H7 (cell line): ENCODE measurements around the gene TSEN2. TPM values are rescaled to one million over a fixed set of nuclear protein-coding genes. Genes with fewer than 3 reads are reported as not detected.
A peak's percentile ranks its signal among the peaks of the same experiment; 100 is the strongest.
"Not testable (repeated sequence)": the region's sequence is repeated elsewhere in the genome, so short reads cannot be mapped to it uniquely, and the experiment has no call there.

Experiments used
- DNase-seq: peaks from one replicate; pipeline ENCODE4 v3.0.0; 2012
- H3K27me3 ChIP-seq: 2 replicates; pipeline ENCODE4 v1.6.0; 2011; ENCODE audit warnings: mild to moderate bottlenecking, low read length; ENCODE audit not compliant: control insufficient read depth, insufficient read depth
- H3K36me3 ChIP-seq: replicated peaks from 2 replicates; pipeline ENCODE4 v1.5.1; 2011; ENCODE audit warnings: low read length; ENCODE audit not compliant: control insufficient read depth, insufficient read depth
- H3K4me3 ChIP-seq: 2 replicates; pipeline ENCODE4 v1.5.1; 2011; ENCODE audit warnings: low read depth, mild to moderate bottlenecking, control low read depth, low read length, moderate library complexity; ENCODE audit not compliant: insufficient read depth
- total RNA-seq: library from RNA; depleted of rRNA; stranded (reverse); fragments of >200 nt; shearing (Covaris generic); gene quantifications from 2 replicates; pipeline ENCODE4 v1.2.3, GENCODE V29; 2014

TSEN2 gene
- total RNA-seq, 1 experiment from 2014 or later: 19.3 TPM

DNA sequence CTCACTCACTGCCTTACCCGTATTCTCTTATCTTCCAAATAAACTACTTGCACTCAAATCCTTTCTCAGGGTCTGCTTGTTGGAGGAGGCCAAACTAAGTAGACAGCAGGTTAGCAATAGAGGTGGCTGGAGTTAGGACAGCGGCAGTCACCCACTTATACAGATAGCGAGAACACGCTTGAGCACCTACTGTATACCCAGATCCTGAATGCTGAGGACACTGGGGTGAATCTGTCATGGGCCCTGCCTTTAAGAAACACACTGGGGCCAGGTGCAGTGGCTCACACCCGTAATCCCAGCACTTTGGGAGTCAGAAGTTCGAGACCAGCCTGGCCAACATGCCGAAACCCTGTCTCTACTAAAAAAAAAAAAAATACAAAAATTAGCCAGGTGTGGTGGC lies 38.0 kb upstream of the TSEN2 start:
- DNase-seq: no peak
- peaks cover 2% of the 10 kb centered on the region; the same call in 1 of the 2 replicates for H3K27me3 ChIP-seq
- H3K36me3 ChIP-seq: no peaks in the 10 kb centered on the region
- H3K4me3 ChIP-seq: no peak overlapping the region

GRCh38 chr3:12447075-12447474 lies 37.2 kb upstream of the TSEN2 start:
- H3K27me3 ChIP-seq: no peaks in the 10 kb centered on the region; the same call in 1 of the 2 replicates
- DNase-seq: no peak

DNA sequence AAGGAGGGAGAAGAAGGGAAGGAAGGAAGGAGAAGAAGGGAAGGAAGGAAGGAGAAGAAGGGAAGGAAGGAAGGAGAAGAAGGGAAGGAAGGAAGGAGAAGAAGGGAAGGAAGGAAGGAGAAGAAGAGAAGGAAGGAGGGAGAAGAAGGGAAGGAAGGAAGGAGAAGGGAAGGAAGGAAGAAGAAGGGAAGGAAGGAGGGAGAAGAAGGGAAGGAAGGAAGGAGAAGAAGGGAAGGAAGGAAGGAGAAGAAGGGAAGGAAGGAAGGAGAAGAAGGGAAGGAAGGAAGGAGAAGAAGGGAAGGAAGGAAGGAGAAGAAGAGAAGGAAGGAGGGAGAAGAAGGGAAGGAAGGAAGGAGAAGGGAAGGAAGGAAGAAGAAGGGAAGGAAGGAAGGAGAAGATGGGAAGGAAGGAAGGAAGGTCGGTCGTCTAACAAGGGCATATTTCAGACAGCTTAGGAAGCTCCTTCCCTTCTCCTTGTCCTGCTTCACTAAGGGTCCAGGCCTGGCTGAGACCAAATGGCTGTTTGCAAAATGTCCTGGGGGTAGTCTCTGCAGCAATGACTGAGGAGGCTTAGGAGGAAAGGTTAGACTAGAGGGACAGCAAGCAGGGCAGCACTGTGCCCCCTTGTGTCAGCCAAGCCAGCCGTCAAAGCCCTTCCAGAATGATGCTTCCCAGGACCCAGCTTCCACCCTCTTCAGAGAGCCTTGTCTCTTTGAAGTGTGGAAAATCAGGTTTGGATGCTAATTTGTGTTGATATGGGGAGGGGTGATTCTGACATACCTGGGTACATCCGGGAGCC lies 35.7 kb upstream of the TSEN2 start:
- H3K4me3 ChIP-seq, DNase-seq, H3K36me3 ChIP-seq, H3K27me3 ChIP-seq: not testable (repeated sequence)

More at GRCh38 chr3:12447075-12447474, 37.2 kb upstream of the TSEN2 start:
- Histone ChIP-seq H3K36me3 (no peaks in the 10 kb centered on the region), H3K4me3 (no peak overlapping the region)

DNA sequence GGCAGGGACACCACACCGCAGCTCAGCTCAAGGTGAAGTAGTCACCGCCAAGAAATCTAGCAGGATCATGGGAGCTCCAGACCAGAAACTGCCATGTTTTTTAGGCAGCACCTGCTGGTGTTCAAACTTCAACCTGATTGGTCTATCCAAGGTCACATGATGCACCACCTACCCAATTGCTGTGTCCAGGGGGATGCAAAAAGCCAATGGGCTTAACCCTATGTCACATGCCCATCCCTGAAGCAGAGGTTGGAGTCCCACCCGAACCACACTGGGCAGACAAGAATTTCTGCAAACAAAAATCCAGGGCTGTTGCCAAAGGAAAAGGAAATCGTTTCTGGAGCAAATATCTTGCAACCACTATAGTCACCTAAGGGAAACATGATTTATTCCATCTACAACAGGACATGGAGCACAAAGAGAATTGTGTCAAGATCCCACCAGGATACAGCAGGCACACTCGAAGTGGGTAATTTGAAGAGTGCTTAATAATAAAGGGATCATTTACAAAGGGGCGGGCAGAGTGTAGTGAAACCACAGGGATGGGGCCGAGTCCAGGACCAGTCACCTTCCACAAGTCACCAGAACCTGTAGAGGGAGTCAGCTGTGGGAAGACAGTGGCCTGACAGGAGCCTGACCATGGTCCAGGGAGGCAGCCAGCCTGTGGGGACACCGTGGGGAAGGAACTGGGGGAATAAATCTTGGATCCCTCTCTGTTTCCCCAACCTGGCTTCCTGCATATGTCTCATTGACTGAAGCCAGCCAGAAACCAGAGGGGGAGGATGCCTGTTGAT lies 34.2 kb upstream of the TSEN2 start:
- H3K27me3 ChIP-seq: no peaks in the 10 kb centered on the region
- H3K36me3 ChIP-seq: no peaks in the 10 kb centered on the region
- no peak for DNase-seq
- no peak overlapping the region for H3K4me3 ChIP-seq

GRCh38 chr3:12451481-12451880 lies 32.8 kb upstream of the TSEN2 start:
- Histone ChIP-seq H3K4me3 (no peak overlapping the region), H3K27me3 (no peaks in the 10 kb centered on the region), H3K36me3 (no peaks in the 10 kb centered on the region)
- DNase-seq: no peak

DNA sequence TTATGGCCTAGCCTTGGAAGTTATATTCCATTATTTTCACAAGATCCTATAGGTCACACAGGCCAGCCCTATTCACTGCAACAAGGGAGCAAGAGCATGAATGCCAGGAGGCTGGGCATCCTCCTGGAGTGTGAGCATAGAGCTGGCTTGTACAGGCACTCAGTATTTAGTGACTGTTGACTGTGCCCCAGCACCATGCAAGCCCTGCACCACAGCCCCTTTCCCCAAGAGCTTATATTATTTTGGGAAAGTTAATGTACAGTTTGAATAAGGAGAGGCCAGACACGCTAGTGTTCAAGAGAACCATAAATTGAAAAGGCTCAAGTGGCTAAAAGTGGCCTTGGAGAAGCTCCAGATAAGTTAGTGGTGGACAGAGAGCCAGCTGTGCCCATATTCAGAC lies 32.3 kb upstream of the TSEN2 start:
- H3K36me3 ChIP-seq: no peaks in the 10 kb centered on the region
- no peak overlapping the region for H3K4me3 ChIP-seq
- no peaks in the 10 kb centered on the region for H3K27me3 ChIP-seq
- no peak for DNase-seq

- Histone ChIP-seq H3K4me3 (no peak overlapping the region), H3K27me3 (no peaks in the 10 kb centered on the region), H3K36me3 (no peaks in the 10 kb centered on the region)
- no peak for DNase-seq
These were observed 31.6 kb upstream of the TSEN2 start for GRCh38 chr3:12452361-12453330.

GRCh38 chr3:12454076-12454815 lies 30.0 kb upstream of the TSEN2 start:
- Histone ChIP-seq H3K27me3 (no peaks in the 10 kb centered on the region), H3K36me3 (no peaks in the 10 kb centered on the region)
- no peak for DNase-seq

DNA sequence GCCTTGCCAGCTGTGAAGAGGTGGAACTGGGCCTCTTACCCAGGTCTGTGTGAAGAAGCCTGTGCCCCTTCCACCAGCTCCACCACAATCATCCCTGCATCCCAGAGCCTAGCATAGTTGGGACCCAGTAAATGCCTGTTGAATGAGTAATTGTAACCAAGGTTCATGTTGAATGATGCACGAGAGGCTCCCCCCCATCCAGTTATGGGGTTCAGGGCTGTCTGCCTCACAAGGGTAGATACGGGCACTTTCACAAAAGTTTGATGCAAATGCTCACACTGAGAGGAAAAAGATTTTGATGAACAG lies 29.5 kb upstream of the TSEN2 start:
- Histone ChIP-seq H3K4me3 (no peak overlapping the region), H3K36me3 (no peaks in the 10 kb centered on the region), H3K27me3 (no peaks in the 10 kb centered on the region)
- DNase-seq: no peak

More at GRCh38 chr3:12454076-12454815, 30.0 kb upstream of the TSEN2 start:
- H3K4me3 ChIP-seq: no peak overlapping the region

- Histone ChIP-seq H3K27me3 (no peaks in the 10 kb centered on the region), H3K36me3 (no peaks in the 10 kb centered on the region), H3K4me3 (no peak overlapping the region)
- DNase-seq: no peak
These were observed 28.5 kb upstream of the TSEN2 start for GRCh38 chr3:12455740-12456139.

GRCh38 chr3:12456441-12456840 lies 27.8 kb upstream of the TSEN2 start:
- H3K27me3 ChIP-seq: no peaks in the 10 kb centered on the region
- H3K36me3 ChIP-seq: no peaks in the 10 kb centered on the region
- no peak overlapping the region for H3K4me3 ChIP-seq
- no peak for DNase-seq

- not testable (repeated sequence) for H3K4me3 ChIP-seq, DNase-seq, H3K36me3 ChIP-seq, H3K27me3 ChIP-seq
These were observed 26.9 kb upstream of the TSEN2 start for GRCh38 chr3:12457380-12457779.

DNA sequence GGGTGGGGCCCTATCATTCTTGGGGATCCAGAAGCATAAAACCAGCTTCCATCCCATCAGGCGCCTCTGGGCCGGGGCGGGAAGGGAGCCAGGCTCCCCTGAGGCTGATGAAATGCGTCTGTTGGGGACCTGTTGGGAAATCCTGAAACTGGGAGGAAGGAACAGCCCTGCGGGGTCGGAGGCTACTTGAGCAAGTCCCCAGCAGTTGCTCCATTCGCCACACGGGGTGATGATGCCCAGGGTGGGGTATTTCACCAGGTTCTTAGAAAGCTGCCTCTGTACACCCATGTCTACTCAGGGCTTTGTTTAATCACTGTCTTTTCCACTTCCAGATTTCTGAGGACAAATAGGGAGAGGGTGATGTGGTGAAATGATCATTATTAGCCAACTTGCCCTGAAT lies 25.4 kb upstream of the TSEN2 start:
- no peaks in the 10 kb centered on the region for H3K36me3 ChIP-seq
- H3K27me3 ChIP-seq: no peaks in the 10 kb centered on the region
- H3K4me3 ChIP-seq: no peak overlapping the region
- DNase-seq: peak; percentile 78

- no peaks in the 10 kb centered on the region for H3K36me3 ChIP-seq
- no peak for DNase-seq
- H3K4me3 ChIP-seq: no peak overlapping the region
- H3K27me3 ChIP-seq: no peaks in the 10 kb centered on the region
These were observed 24.2 kb upstream of the TSEN2 start for GRCh38 chr3:12460127-12460526.
